HG03457 (cell line): Measurements from ENCODE around the gene CTU2.

Experiments used
- ATAC-seq: cut with Tn5 transposase; IDR thresholded peaks from one replicate; pipeline ENCODE4 v1.9.1; 2021; ENCODE audit warnings: moderate number of reproducible peaks; ENCODE audit not compliant: unreplicated experiment

Gene CTU2

GRCh38 chr16:88759976-88760350 lies 53.7 kb downstream of the CTU2 start:
- no peak for ATAC-seq

DNA sequence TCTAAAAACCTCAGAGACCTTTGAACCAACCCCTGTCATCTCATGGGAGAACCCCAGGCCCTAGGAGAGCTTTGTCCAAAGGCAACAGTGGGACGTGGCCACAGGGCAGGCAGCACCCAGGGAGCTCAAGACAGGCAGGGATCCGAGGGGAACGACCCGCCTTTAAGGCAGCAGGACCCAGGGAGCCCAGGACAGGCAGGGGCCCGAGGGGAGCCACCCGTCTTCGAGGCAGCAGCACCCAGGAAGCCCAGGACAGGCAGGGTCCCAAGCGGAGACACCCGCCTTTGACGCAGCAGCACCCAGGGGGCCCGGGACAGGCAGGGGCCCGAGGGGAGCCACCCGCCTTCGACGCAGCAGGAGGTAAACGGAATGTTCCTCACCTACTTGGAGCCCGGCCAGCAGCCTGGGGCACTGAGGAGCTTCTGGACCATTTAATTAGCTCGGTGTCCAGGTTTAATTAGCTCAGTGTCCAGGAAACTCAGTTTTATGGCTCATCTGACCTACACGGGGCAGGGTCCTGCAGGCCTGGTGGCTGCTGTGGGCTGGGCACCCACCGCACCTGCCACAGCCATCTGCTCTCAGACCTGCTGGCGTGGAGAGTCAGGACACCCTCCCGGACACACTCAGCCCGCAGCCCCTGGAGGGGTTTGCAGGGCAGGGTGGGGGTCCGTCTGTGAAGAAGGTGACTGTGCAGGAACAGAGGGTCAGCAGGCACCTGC lies 54.3 kb downstream of the CTU2 start:
- ATAC-seq: no peak

DNA sequence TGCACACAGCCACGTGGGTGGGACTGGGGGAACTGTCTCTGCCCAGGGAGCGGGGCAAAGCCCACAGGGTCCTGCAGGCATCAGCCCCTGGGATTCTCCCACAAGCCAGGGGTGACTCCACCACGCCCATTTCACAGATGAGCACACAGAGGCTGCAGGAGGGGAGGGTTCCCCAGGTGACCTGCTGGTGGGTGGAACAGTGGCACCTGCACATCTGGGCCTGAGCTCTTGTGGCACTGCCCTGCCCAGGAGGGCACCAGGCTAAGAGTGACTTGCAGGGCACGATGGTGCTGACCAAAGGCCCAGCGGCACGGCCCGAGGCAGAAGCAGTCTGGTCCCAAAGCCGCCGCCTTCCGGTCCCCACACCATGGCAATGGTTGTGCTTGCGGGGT lies 54.8 kb downstream of the CTU2 start:
- no peak for ATAC-seq

GRCh38 chr16:88761830-88762229 lies 55.5 kb downstream of the CTU2 start:
- no peak for ATAC-seq

GRCh38 chr16:88762258-88762870 lies 56.1 kb downstream of the CTU2 start:
- ATAC-seq: no peak

DNA sequence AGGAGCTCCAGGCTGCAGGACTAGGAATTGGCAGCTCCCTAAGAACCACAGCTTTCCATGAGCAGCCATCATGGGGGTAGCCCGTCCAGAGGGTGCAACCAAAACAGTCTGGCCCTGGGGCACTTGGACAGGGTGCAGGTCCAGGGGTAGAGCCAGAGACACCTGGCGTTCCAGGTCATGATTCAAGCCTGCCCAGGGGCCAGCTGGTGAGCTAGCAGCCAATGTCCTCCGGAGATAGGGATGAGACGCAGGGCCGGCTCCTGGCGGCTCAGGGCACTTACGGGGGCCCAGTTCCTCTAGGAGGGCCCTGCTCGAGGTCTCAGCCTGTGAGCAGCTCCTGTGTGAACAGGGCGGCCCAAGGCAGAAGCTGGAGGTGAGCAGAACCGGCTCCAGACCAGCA lies 56.6 kb downstream of the CTU2 start:
- ATAC-seq: no peak

DNA sequence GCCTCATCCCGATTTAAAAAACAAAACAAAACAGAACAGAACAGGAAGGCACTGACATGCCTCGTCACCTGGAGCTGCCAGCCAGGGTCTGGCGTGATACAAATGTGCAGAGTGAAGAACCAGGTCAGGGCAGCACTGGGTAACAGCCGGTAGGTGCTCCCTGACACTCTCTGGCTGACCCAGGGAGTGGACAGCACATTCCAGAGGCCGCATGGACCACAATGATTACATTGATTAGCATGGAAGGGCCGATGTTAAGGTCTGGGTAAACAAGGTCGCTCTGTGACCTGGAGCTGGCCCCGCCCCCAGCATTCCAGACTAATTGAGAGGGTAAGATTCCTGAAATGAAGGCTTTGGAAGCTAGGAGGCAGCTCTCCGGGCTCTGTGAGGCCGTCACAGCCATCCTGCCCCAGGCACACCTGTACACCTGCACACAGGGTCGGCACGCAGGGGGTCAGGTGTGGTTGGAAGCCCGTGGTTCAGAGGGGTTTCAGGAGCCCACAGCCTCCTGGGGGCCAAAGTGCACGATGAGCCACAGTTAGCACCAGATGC lies 57.3 kb downstream of the CTU2 start:
- no peak for ATAC-seq

DNA sequence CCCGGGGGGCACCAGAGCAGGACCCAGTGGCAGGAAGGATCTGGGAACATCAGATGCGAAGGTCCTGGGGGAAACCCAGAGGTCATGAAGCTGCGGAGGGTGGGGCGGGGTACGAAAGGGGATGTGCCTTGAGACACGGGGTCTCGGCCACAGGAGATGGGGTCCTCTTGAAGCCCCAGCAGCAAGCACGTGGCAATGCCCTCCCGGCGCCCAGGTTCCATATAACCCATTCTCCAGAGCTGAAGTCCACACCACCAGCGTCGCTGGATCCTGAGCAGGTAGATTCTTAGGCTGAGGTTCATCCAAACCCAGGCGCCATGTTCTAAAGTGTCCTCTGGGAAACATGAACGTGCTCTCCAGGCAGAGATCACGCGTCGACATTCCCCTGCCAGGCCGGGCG lies 57.8 kb downstream of the CTU2 start:
- ATAC-seq: no peak

DNA sequence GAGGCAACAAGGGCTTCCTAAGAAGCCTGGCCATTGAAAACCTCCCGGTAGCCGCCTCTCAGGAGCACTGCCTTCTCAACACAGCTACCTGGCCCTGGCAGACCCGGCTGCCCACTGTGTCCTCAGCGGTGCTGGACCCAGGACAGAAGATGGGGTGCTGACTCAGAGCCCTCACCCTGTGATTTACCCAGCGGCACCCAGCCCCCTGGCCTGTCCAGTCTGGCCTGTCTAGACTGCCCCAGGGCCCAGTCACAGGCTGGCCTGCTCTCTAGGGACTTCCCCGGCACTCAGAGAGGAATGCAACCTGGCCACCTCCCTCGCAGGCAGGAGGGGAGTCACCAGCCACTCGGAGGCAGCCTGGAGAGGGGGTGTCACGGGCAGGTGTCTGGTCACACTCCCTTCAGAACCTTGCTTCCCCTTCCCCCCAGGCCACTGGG lies 58.6 kb downstream of the CTU2 start:
- ATAC-seq: no peak
